ENCODE data around the gene KRT33B. TPM values are rescaled to one million over a fixed set of nuclear protein-coding genes. Genes with fewer than 3 reads are reported as not detected.

The KRT33B gene
- total and polyA plus RNA-seq, 2 of the 8 experiments (the other 6 are each of a cell fraction or from before 2014, with no cell fraction given), result not detected

- TF ChIP-seq TCF12 (IDR thresholded peaks at IDR 0.05; ENCODE audit: low read depth, low read length), result no peak
- TF ChIP-seq MAX (IDR thresholded peaks at IDR 0.05), result no peak
- no peak for TF ChIP-seq FOSL1 (IDR thresholded peaks at IDR 0.05; ENCODE audit: insufficient read depth, low read depth, low read length)
- TF ChIP-seq CHD1 (IDR thresholded peaks at IDR 0.05; ENCODE audit: low read depth, low read length), result no peak
Observed at GRCh38 chr17:41369713-41370112, at the start of gene KRT33B (continued).
